GM23338 (cell line): ENCODE measurements around the gene ACADS. TPM values are rescaled to one million over a fixed set of nuclear protein-coding genes. Genes with fewer than 3 reads are reported as not detected.

Experiments used
- ATAC-seq: fragments of 200-7000 bp; cut with Tn5 transposase; 3 replicates; pipeline ENCODE4 v1.9.1; 2020
- DNase-seq: peaks from one replicate; pipeline ENCODE4 v3.0.0-alpha.2; 2015; ENCODE audit warnings: low spot score
- H2AFZ ChIP-seq: fragments of 200-600 bp; sonication (generic); 2 replicates; pipeline ENCODE4 v1.8.0; 2016; ENCODE audit warnings: antibody characterized with exemption, mild to moderate bottlenecking, moderate library complexity
- H3F3A ChIP-seq: fragments of 200-600 bp; sonication (generic); replicated peaks from 2 replicates; pipeline ENCODE4 v1.8.0; 2017; ENCODE audit warnings: antibody characterized with exemption, mixed run types, low read depth
- H3K27ac ChIP-seq: fragments of 200-600 bp; sonication (generic); 2 replicates; pipeline ENCODE4 v1.6.1; 2016; ENCODE audit warnings: low read depth
- H3K27me3 ChIP-seq: fragments of 200-600 bp; sonication (generic); 2 replicates; pipeline ENCODE4 v1.8.0; 2016; ENCODE audit warnings: mild to moderate bottlenecking, mixed run types, moderate library complexity; ENCODE audit not compliant: insufficient read depth
- H3K36me3 ChIP-seq: fragments of 200-600 bp; sonication (generic); 2 replicates; pipeline ENCODE4 v1.8.0; 2016; ENCODE audit warnings: mild to moderate bottlenecking; ENCODE audit not compliant: insufficient read depth
- H3K4me1 ChIP-seq: fragments of 200-600 bp; sonication (generic); 2 replicates; pipeline ENCODE4 v1.8.0; 2016; ENCODE audit warnings: mild to moderate bottlenecking, moderate library complexity; ENCODE audit not compliant: insufficient read depth
- H3K4me2 ChIP-seq: fragments of 200-600 bp; sonication (generic); 2 replicates; pipeline ENCODE4 v1.7.1; 2017; ENCODE audit warnings: mixed run types
- H3K4me3 ChIP-seq: fragments of 200-600 bp; sonication (generic); 2 replicates; pipeline ENCODE4 v1.6.1; 2016; ENCODE audit warnings: mixed run types
- H3K79me2 ChIP-seq: fragments of 200-600 bp; sonication (generic); replicated peaks from 2 replicates; pipeline ENCODE4 v1.8.0; 2017; ENCODE audit warnings: mild to moderate bottlenecking; ENCODE audit not compliant: insufficient read depth
- H3K9me2 ChIP-seq: fragments of 200-600 bp; sonication (generic); 2 replicates; pipeline ENCODE4 v1.8.0; 2017; ENCODE audit not compliant: insufficient read depth
- H4K20me1 ChIP-seq: fragments of 200-600 bp; sonication (generic); replicated peaks from 2 replicates; pipeline ENCODE4 v1.8.0; 2017; ENCODE audit warnings: mild to moderate bottlenecking; ENCODE audit not compliant: insufficient read depth
- H3K27ac Mint-ChIP-seq: 2 replicates; pipeline ENCODE4 v1.8.0; 2020; ENCODE audit warnings: inconsistent platforms, mild to moderate bottlenecking, moderate library complexity, mixed read lengths
- H3K27me3 Mint-ChIP-seq: 3 replicates; pipeline ENCODE4 v1.8.0; 2022; ENCODE audit warnings: low read depth, mild to moderate bottlenecking, moderate library complexity, mixed read lengths, inconsistent platforms; ENCODE audit not compliant: insufficient read depth, poor library complexity
- H3K36me3 Mint-ChIP-seq: 3 replicates; pipeline ENCODE4 v1.8.0; 2021; ENCODE audit warnings: low read depth, mild to moderate bottlenecking, inconsistent platforms, moderate library complexity, mixed read lengths
- H3K4me1 Mint-ChIP-seq: 3 replicates; pipeline ENCODE4 v1.8.0; 2020; ENCODE audit warnings: mild to moderate bottlenecking, inconsistent platforms, mixed read lengths
- H3K4me3 Mint-ChIP-seq: 3 replicates; pipeline ENCODE4 v1.8.0; 2021; ENCODE audit warnings: moderate library complexity, mild to moderate bottlenecking, inconsistent platforms, mixed read lengths
- H3K9me3 Mint-ChIP-seq: 3 replicates; pipeline ENCODE4 v1.8.0; 2020; ENCODE audit warnings: moderate library complexity, mild to moderate bottlenecking, inconsistent platforms, mixed read lengths
- CREB1 ChIP-seq: fragments of 250-450 bp; sonication (Bioruptor Pico); IDR thresholded peaks from 2 replicates; pipeline ENCODE4 v1.5.0; 2020; ENCODE audit warnings: low read depth, mild to moderate bottlenecking, moderate library complexity
- ETS1 ChIP-seq: IDR thresholded peaks from 2 replicates; pipeline ENCODE4 v1.6.1; 2016; ENCODE audit warnings: antibody characterized with exemption
- EZH2 ChIP-seq: fragments of 200-600 bp; sonication (generic); IDR thresholded peaks from one replicate; pipeline ENCODE4 v1.8.0; 2017; ENCODE audit warnings: antibody characterized with exemption, mild to moderate bottlenecking, low read depth; ENCODE audit not compliant: unreplicated experiment
- EZH2phosphoT487 ChIP-seq: fragments of 200-600 bp; sonication (generic); IDR thresholded peaks from one replicate; pipeline ENCODE4 v1.8.1; 2018; ENCODE audit warnings: antibody characterized with exemption; ENCODE audit not compliant: unreplicated experiment
- JUNB ChIP-seq: IDR thresholded peaks from one replicate; pipeline ENCODE4 v1.6.1; 2016; ENCODE audit warnings: antibody characterized with exemption; ENCODE audit not compliant: unreplicated experiment
- NANOG ChIP-seq: IDR thresholded peaks from 2 replicates; pipeline ENCODE4 v1.6.1; 2016; ENCODE audit warnings: antibody characterized with exemption, borderline replicate concordance
- POLR2AphosphoS5 ChIP-seq: IDR thresholded peaks from 2 replicates; pipeline ENCODE4 v1.6.1; 2016; ENCODE audit warnings: antibody characterized with exemption, low read depth
- REST ChIP-seq: IDR thresholded peaks from one replicate; pipeline ENCODE4 v1.6.1; 2018; ENCODE audit warnings: antibody characterized with exemption; ENCODE audit not compliant: unreplicated experiment
- STAT1 ChIP-seq: IDR thresholded peaks from one replicate; pipeline ENCODE4 v1.6.1; 2016; ENCODE audit warnings: antibody characterized with exemption; ENCODE audit not compliant: unreplicated experiment
- ZNF114 ChIP-seq: fragments of 250-450 bp; sonication (Bioruptor Pico); IDR thresholded peaks from 2 replicates; pipeline ENCODE4 v1.5.0; 2020; ENCODE audit warnings: mild to moderate bottlenecking, moderate library complexity
- ZNF331 ChIP-seq: fragments of 250-450 bp; sonication (Bioruptor Pico); IDR thresholded peaks from 2 replicates; pipeline ENCODE4 v1.5.0; 2020; ENCODE audit warnings: low read depth, mild to moderate bottlenecking, moderate library complexity
- ZNF462 ChIP-seq: fragments of 250-450 bp; sonication (Bioruptor Pico); IDR thresholded peaks from 2 replicates; pipeline ENCODE4 v1.5.0; 2020; ENCODE audit warnings: mild to moderate bottlenecking, moderate library complexity
- polyA plus RNA-seq: library from polyadenylated mRNA; unstranded; fragments of >200 nt; fragmentation: Nextera tagmentation; extraction: Ambion mirVana; gene quantifications from 2 replicates; pipeline ENCODE4 v1.2.1, GENCODE V29; 2016
- total RNA-seq: library from RNA; depleted of rRNA; stranded (reverse); fragments of >200 nt; shearing (Covaris generic); gene quantifications from 2 replicates; pipeline ENCODE4 v1.2.3, GENCODE V29; 2014
- TF ChIP-seq, protein P1 (sequence below), 2 experiments: fragments of 200-600 bp in 1 of 2; sonication (generic) in 1 of 2; conservative IDR thresholded peaks; 2 replicates each; pipeline versions ENCODE4 v1.5.1 to v1.6.1; 2016 to 2017; ENCODE audit warnings: antibody characterized with exemption in 2 of 2, low read depth in 2 of 2, mild to moderate bottlenecking in 2 of 2, moderate library complexity in 1 of 2

The ACADS gene
- total and polyA plus RNA-seq, 2 experiments from 2014 or later, result 3.1 to 5.7 TPM

DNA sequence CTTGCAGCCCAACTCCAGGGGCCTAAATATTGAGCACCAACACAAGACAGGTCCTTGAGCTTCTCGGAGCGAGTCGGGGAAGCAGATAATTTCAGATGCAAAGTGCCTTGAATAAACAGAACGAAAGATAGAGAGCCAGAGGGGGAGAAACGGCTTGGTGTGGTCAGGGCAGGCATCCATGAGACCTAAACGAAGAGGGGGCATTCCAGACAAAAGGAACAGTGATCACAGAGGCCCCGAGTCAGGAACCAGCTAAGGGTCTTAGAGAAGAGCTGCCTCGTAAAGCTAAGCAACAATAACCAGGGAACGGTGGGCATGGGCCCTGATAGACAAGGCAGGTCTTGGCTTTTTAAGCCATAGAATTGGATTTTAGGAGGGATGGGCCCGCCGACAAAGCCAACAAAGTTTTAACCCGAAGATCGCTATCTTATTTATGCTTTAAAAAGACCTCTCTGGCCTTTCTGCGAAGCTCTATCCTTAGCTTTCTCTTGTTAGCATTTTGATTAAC lies 421 bp upstream of the ACADS start:
- H3K27me3 ChIP-seq, result no peaks in the 10 kb centered on the region
- peaks cover 20% of the 10 kb centered on the region for H3F3A ChIP-seq
- DNase-seq, result peak; percentile 37
- H3K9me3 Mint-ChIP-seq, result no peaks in the 10 kb centered on the region; the same call in 2 of the 3 replicates
- H3K27ac ChIP-seq, result no peak overlapping the region
- peaks cover 15% of the 10 kb centered on the region for H3K4me1 Mint-ChIP-seq
- H3K4me2 ChIP-seq, result peak overlapping the region; percentile 83
- peak overlapping the region; percentile 80 for H3K4me3 Mint-ChIP-seq
- H3K27me3 Mint-ChIP-seq, result peaks cover 4% of the 10 kb centered on the region
- peaks cover 18% of the 10 kb centered on the region for H3K36me3 ChIP-seq
- no peaks in the 10 kb centered on the region for H3K79me2 ChIP-seq
- H4K20me1 ChIP-seq, result peaks cover 20% of the 10 kb centered on the region; the same call in 1 of the 2 replicates
- peak overlapping the region; percentile 58 for H3K4me3 ChIP-seq
- peaks cover 11% of the 10 kb centered on the region for H3K4me1 ChIP-seq
- H2AFZ ChIP-seq, result peak overlapping the region; percentile 95
- no peak overlapping the region for H3K27ac Mint-ChIP-seq
- peaks cover 44% of the 10 kb centered on the region for H3K36me3 Mint-ChIP-seq
- ATAC-seq, result peak; percentile 18
- TF ChIP-seq EZH2phosphoT487 (no peak), ETS1 (no peak), ZNF462 (CRISPR knock-in tag) (no peak), ZNF114 (CRISPR knock-in tag) (no peak), NANOG (no peak), STAT1 (no peak), POLR2AphosphoS5 (no peak), JUNB (no peak), REST (no peak), CREB1 (CRISPR knock-in tag) (no peak), EZH2 (no peak), ZNF331 (no peak)
- TF ChIP-seq, protein P1, sequence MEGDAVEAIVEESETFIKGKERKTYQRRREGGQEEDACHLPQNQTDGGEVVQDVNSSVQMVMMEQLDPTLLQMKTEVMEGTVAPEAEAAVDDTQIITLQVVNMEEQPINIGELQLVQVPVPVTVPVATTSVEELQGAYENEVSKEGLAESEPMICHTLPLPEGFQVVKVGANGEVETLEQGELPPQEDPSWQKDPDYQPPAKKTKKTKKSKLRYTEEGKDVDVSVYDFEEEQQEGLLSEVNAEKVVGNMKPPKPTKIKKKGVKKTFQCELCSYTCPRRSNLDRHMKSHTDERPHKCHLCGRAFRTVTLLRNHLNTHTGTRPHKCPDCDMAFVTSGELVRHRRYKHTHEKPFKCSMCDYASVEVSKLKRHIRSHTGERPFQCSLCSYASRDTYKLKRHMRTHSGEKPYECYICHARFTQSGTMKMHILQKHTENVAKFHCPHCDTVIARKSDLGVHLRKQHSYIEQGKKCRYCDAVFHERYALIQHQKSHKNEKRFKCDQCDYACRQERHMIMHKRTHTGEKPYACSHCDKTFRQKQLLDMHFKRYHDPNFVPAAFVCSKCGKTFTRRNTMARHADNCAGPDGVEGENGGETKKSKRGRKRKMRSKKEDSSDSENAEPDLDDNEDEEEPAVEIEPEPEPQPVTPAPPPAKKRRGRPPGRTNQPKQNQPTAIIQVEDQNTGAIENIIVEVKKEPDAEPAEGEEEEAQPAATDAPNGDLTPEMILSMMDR (conservative IDR thresholded peaks at IDR 0.05; ENCODE audit: low read depth in 2 of 2), result no peak
- no peaks in the 10 kb centered on the region for H3K9me2 ChIP-seq
